ENCODE measurements around the gene BEGAIN.
"Not testable (repeated sequence)": the region's sequence is repeated elsewhere in the genome, so short reads cannot be mapped to it uniquely, and the experiment has no call there.

Gene BEGAIN

DNA sequence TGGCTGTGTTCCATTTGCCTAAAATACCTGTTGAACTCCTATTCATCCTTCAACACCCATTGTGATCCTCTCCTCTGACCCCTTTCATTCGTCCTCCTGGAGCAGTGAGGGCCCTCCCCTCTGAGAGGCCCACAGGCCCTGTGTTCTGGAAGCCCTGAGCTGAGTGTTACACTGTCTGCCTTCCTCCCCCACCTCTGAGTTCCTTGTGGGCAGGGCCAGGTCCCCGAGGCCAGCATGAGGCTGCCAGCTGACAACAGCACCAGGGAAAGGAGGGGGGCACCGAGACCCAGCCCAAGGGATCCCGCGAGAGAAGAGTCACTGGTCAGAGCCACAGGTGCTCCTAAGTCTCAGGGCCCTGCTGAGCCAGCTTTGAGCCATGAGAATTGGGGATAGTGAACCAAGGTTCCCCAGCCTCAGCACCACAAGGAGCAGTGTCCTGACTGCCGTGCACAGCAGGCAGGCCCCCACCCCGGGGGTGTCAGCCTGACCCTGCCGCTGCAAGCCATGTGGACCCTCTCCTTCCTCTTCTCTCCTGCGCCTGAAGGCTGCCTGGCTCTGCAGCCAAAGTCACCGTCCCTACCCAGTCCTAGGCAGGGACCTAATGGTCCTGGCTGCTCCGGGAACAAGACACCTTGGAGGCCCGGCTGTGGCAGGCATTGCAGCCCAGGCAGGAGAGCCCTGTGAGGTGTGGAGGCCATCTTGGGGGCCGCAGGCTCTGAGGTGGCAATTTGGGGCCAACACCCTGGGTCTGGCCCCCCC is 52.5 kb downstream of the BEGAIN start:
- DNase-seq, result peak; percentile 6

DNA sequence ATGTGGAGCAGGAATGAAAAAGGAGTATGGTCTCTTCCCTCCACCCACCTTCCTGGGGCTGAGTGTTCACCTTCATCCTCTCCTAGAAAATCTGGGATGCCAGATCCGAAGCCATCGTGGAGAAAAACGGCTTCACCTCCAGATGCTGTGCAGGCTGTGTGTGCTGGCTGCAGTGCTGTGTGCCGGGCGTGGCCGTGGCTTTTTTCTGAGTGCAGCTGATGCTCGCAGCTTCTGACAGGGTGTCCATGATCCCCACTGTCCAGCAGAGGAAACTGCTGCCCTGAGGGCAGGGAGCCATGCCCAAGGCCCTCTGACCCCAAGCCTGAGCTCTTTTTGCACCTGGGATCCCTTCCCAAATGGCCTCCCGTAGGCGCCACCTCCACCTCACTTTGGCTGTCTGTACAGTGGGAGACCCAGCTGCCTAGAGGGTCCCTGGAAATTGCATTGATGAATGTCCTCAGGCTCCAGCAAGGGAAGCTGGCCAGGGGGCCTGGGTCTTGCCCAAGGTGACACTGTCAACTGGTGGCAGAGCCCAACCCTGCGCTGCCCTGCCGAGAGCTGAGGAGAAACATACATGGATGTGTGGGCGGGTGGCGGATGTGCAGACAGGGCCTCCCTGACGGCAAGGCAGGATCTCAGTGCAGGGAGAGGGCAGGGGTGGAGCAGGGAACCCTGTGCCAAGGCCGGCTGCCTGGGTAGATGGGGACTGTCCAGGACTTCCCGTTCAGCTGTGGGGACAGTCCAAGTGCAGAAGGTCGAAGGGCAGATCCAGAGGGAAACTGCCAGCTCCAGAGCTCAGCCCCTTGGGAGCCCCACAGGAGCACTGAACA is 53.3 kb downstream of the BEGAIN start:
- DNase-seq, result peak; percentile 6

- DNase-seq, result peak; percentile 81
Measured at GRCh38 chr14:100532906-100533655, 54.1 kb downstream of the BEGAIN start.

DNA sequence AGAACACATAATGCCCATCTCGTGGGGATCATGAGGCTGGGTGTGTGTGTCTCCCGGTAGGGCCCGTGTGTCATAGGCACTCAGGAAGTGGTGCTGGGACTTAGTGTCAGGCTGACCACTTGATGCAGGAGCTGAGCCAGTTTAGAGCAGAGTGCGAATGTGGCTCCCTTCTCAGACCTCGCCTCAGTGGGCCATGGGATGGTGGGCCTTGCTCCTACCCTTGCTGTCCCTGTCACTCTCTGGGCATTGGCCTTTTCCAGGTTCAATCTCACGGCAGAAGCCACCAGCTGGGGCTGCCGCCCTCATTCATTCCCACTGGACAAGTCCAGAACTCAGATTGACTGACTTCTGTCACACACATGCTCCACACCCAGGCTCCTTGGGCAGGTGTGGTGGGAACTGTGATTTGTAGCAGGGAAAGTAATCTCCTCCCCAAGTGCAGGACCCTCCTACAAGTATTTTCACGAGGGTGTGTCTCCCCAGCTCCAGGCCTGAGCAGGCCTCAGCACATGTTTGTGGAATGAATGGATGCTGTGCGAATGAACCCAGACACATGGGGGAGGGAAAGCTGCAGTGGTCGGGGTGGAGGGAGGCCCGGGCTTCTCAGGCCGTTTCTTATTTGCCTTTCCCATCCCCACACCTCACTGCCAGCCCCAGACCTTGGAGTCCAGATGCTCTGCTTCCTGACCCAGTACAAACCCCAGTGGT is 54.9 kb downstream of the BEGAIN start:
- DNase-seq, result peak; percentile 1

- DNase-seq, result no peak
Measured at GRCh38 chr14:100531152-100532121, 55.8 kb downstream of the BEGAIN start.

GRCh38 chr14:100530270-100531072 is 56.7 kb downstream of the BEGAIN start:
- DNase-seq, result no peak

DNA sequence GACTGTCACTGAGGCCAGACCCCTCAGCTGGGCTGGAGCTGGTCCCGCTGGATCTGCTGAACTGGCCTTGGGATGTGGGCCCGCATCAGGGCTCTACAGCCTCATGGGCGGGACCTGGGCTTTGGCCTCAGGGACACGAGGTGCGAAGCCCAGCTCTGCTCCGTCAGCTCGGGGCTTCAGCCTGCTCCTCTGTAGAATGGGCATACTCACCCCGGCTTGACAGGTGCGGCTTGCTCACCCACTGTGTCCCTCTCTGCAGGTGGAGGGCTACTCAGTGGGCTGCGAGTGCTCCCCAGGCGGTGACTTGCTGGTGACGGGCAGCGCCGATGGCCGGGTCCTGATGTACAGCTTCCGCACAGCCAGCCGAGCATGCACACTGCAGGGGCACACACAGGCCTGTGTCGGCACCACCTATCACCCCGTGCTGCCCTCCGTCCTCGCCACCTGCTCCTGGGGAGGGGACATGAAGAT is 57.6 kb downstream of the BEGAIN start:
- no peak for DNase-seq

DNA sequence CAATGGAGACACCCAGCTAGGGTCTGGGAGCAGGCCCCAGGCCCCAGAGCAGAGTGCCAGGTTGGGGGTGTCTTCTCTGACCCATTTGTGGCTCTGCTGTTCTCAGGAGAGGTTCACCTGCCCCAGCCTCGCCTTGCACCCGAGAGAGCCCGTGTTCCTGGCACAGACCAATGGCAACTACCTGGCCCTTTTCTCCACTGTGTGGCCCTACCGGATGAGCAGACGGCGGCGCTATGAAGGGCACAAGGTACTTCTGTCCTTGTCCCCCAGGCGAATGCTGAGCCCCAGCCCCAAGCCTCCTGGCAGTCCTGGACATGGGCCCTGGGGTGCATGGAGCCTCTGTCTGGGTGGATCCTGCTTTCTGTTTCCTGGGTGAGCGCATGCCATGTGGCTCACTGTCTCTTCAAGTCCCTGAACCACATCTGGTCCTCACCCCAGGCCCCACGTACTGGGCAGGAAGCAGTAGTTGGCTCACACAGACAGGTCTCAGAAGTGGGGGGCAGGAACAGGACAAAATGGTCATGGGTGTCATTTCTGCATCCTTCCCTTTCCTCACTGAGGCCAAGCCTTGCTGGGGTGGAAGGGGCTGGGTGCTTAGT is 58.2 kb downstream of the BEGAIN start:
- no peak for DNase-seq

DNA sequence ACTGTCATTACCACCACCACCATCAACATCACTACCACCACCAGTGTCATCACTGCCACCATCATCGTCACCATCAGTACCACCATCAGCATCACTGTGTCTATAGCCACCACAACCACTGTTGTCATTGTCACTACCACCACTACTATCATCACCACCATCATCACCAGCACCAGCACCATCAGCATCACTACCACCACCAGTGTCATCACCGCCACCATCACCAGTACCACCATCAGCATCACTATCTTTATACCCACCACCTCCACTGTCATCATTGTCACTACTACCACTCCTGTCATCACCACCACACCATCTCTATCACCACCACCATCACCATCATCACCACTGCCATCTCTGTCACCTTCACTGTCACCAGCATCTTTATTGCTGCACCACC is 60.6 kb downstream of the BEGAIN start:
- DNase-seq, result no peak

GRCh38 chr14:100526057-100526456 is 61.2 kb downstream of the BEGAIN start:
- DNase-seq, result no peak

GRCh38 chr14:100525615-100526014 is 61.6 kb downstream of the BEGAIN start:
- no peak for DNase-seq

GRCh38 chr14:100524933-100525243 is 62.3 kb downstream of the BEGAIN start:
- peak; percentile 1 for DNase-seq

DNA sequence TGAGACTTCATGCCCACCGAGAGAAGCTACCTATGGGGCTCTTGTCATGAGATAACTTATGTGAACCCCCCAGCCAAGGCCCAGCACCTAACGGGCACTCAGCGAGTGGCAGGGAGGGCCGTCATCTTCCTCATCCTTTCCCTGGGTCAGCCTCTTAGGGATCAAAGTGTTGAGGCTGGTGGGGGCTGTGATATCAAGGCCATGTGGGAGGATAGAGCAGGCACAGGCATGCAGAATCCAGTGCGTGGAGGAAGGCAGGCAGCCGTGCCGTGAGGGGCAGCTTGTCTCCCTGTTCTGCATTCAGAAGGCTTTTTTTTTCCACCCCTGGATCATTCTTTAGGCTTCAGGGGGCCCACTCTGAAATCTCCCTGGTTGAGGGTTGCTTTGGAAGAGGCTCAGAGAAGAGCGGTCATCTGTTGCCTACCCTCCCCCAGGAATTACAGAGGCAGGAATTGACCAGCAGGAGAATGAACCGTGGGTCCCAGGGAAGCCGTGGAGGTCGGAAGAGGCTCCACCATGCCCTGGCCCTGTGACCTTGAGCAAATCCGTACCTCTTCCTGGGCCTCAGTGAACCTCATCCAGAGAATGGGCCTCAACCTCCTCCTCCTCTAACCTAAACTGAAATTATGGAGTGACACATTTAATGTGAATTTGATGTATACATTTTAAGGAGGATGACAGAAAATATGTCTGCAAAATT is 62.8 kb downstream of the BEGAIN start:
- no peak for DNase-seq

- no peak for DNase-seq
Measured at GRCh38 chr14:100523843-100524169, 63.4 kb downstream of the BEGAIN start.

GRCh38 chr14:100523131-100523842 is 63.9 kb downstream of the BEGAIN start:
- no peak for DNase-seq

- no peak for DNase-seq
Measured at GRCh38 chr14:100522616-100523099, 64.6 kb downstream of the BEGAIN start.

DNA sequence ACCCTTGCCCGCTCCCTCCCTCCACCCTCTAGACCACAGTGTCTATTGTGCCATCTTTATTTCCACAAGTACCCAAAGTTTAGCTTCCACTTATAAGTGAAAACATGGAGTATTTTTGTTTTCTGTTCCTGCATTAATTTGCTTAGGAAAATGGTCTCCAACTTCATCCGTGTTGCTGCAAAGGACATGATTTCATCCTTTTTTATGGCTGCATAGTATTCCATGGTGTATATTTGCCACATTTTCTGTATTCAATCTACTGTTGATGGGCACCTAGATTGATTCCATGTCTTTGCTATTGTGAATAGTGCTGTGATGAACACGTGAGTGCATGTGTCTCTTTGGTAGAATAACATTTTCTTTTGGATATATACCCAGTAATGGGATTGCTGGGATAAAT is 81.2 kb downstream of the BEGAIN start:
- DNase-seq, result not testable (repeated sequence)

DNA sequence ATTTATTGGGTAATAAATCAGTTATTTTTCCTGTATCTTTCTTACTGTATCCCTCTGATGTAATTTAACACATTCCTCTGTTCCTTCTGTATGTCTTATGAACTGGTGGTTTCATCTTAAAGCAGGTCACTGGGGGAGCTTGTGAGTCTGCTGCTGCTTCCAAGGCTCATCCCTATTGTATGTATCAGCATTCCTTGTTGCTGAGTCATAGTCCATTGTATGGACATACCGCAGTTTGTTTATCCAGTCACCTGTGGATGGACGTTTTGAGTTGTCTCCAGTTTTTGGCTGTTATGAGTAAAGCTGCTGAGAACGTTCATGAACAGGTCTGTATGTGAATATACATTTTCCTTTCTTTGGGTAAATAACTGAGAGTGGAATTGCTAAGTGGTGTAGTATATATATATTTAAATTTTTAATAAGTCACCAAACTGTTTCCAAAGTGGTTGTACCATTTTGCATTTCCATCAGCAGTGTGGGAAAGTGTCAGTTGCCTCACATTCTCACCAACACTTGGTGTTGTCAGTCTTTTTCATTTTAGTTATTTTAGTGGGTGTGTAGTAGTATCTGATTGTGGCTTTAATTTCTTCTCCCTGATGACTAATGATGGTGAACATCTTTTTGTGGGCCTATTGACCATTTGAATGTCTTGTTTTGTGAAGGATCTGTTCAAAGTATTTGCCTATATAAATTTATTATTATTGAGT is 82.7 kb downstream of the BEGAIN start:
- DNase-seq, result no peak
